Cardiac muscle cell (in vitro differentiated cells and primary cell): Measurements from ENCODE around the gene CDH18. TPM values are rescaled to one million over a fixed set of nuclear protein-coding genes. Genes with fewer than 3 reads are reported as not detected.

Experiments
- DNase-seq, 2 donors: peaks; one replicate each; pipeline versions ENCODE4 v3.0.0 to v3.0.0-alpha.2; 2010 to 2017; ENCODE audit warnings: low read depth in 1 of 2, low spot score in 1 of 2
- H3K27ac ChIP-seq: fragments of 200-600 bp; sonication (generic); 2 replicates; pipeline ENCODE4 v1.5.1; 2016
- H3K27me3 ChIP-seq: fragments of 200-600 bp; sonication (generic); 2 replicates; pipeline ENCODE4 v1.6.0; 2016; ENCODE audit warnings: control low read depth
- H3K36me3 ChIP-seq: fragments of 200-600 bp; sonication (generic); 2 replicates; pipeline ENCODE4 v1.5.1; 2016; ENCODE audit warnings: control low read depth
- H3K4me1 ChIP-seq: fragments of 200-600 bp; sonication (generic); 2 replicates; pipeline ENCODE4 v1.8.1; 2017; ENCODE audit warnings: low read depth, mild to moderate bottlenecking, mixed run types
- H3K4me3 ChIP-seq: fragments of 200-600 bp; sonication (generic); 2 replicates; pipeline ENCODE4 v1.5.1; 2016; ENCODE audit warnings: mild to moderate bottlenecking
- H3K9me3 ChIP-seq: fragments of 200-600 bp; sonication (generic); 2 replicates; pipeline ENCODE4 v1.5.1; 2017; ENCODE audit warnings: low read depth, mild to moderate bottlenecking, control low read depth
- CTCF ChIP-seq: IDR thresholded peaks from 2 replicates; pipeline ENCODE4 v1.5.1; 2012; ENCODE audit warnings: low read depth, mild to moderate bottlenecking, low read length
- polyA plus RNA-seq: library from polyadenylated mRNA; unstranded; fragments of >200 nt; fragmentation: Nextera tagmentation; extraction: Ambion mirVana; gene quantifications from 2 replicates; pipeline ENCODE4 v1.2.1, GENCODE V29; 2016
- total RNA-seq: library from RNA; depleted of rRNA; stranded (reverse); fragments of >200 nt; gene quantifications from 2 replicates; pipeline ENCODE4 v1.2.3, GENCODE V29; 2016

Gene CDH18
- total and polyA plus RNA-seq, 2 experiments from 2014 or later: 0.21 to 1.2 TPM

GRCh38 chr5:19565466-19565865, 422.5 kb downstream of the CDH18 start:
- H3K27me3 ChIP-seq: no peaks in the 10 kb centered on the region
- TF ChIP-seq CTCF: no peak
- no peak overlapping the region for H3K4me3 ChIP-seq
- H3K36me3 ChIP-seq: no peaks in the 10 kb centered on the region
- H3K27ac ChIP-seq: no peak overlapping the region
- no peaks in the 10 kb centered on the region for H3K9me3 ChIP-seq
- no peaks in the 10 kb centered on the region for H3K4me1 ChIP-seq
- DNase-seq: no peak

GRCh38 chr5:19564036-19564435, 424.0 kb downstream of the CDH18 start:
- H3K27ac ChIP-seq: no peak overlapping the region
- no peak for DNase-seq
- H3K9me3 ChIP-seq: no peaks in the 10 kb centered on the region
- H3K27me3 ChIP-seq: no peaks in the 10 kb centered on the region
- H3K4me1 ChIP-seq: no peaks in the 10 kb centered on the region
- TF ChIP-seq CTCF: no peak
- H3K4me3 ChIP-seq: no peak overlapping the region
- H3K36me3 ChIP-seq: no peaks in the 10 kb centered on the region

- Histone ChIP-seq H3K4me3 (no peak overlapping the region), H3K4me1 (no peaks in the 10 kb centered on the region), H3K27ac (no peak overlapping the region), H3K36me3 (no peaks in the 10 kb centered on the region), H3K9me3 (no peaks in the 10 kb centered on the region), H3K27me3 (no peaks in the 10 kb centered on the region)
- no peak for DNase-seq
- no peak for TF ChIP-seq CTCF
These were observed 432.1 kb downstream of the CDH18 start for GRCh38 chr5:19555876-19556275.

GRCh38 chr5:19555436-19555835, 432.6 kb downstream of the CDH18 start:
- H3K27me3 ChIP-seq: no peaks in the 10 kb centered on the region
- DNase-seq: no peak
- no peaks in the 10 kb centered on the region for H3K9me3 ChIP-seq
- TF ChIP-seq CTCF: no peak
- no peaks in the 10 kb centered on the region for H3K36me3 ChIP-seq
- no peak overlapping the region for H3K27ac ChIP-seq
- H3K4me1 ChIP-seq: no peaks in the 10 kb centered on the region
- H3K4me3 ChIP-seq: no peak overlapping the region

- no peaks in the 10 kb centered on the region for H3K9me3 ChIP-seq
- no peaks in the 10 kb centered on the region for H3K27me3 ChIP-seq
- no peak for DNase-seq
- no peak overlapping the region for H3K27ac ChIP-seq
- no peaks in the 10 kb centered on the region for H3K36me3 ChIP-seq
- no peak overlapping the region for H3K4me3 ChIP-seq
- no peak for TF ChIP-seq CTCF
- H3K4me1 ChIP-seq: no peaks in the 10 kb centered on the region
These were observed 433.5 kb downstream of the CDH18 start for GRCh38 chr5:19554524-19554923.

GRCh38 chr5:19547640-19548039, 440.4 kb downstream of the CDH18 start:
- Histone ChIP-seq H3K27ac (no peak overlapping the region), H3K27me3 (no peaks in the 10 kb centered on the region), H3K9me3 (no peaks in the 10 kb centered on the region), H3K4me3 (no peak overlapping the region), H3K4me1 (no peaks in the 10 kb centered on the region), H3K36me3 (no peaks in the 10 kb centered on the region)
- peak in 1 of 2 donors; percentile 20 for DNase-seq
- no peak for TF ChIP-seq CTCF
